Left forelimb (tissue), 1 donor: ENCODE data around the gene SDR42E2.
"Not testable (repeated sequence)": the region's sequence is repeated elsewhere in the genome, so short reads cannot be mapped to it uniquely, and the experiment has no call there.

Experiments
- DNase-seq: peaks from one replicate; pipeline ENCODE4 v3.0.0-alpha.2; 2018; ENCODE audit warnings: low spot score

SDR42E2 gene

DNA sequence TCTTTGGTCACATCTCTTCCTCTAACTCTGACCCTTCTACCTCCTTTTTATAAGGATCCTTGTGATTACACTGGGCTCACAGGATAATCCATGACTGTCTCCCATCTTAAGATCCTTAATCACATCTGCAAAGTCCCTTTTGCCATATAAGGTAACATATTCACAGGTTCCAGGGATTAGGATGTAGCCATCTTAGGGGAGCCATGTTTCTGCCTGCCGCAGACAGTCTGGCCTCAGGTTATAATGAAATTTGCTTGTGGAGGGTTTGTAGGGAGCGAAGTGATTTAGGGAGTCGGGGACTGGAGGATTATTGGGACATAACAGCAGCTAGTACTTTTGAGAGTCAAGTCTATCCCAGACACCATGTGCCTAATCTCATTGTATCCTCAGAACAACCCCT lies 51.5 kb downstream of the SDR42E2 start:
- DNase-seq, result no peak

DNA sequence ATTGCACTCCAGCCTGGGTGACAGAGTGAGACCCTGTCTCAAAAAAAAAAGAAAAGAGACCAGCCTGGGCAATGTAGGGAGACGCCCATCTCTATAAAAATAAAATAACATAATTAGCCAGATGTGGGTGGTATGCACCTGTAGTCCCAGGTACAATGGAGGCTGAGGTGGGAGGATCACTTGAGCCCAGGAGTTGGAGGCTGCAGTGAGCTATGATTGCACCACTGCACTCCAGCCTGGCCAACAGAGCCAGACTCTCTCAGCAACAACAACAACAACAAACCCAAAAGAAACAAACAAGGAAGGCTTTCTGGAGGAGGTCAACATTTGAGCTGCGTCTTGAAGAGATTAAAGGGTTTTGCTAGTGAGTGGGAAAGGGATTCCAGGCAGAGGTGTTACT lies 52.1 kb downstream of the SDR42E2 start:
- DNase-seq, result no peak

GRCh38 chr16:22214889-22215288 lies 52.6 kb downstream of the SDR42E2 start:
- no peak for DNase-seq

DNA sequence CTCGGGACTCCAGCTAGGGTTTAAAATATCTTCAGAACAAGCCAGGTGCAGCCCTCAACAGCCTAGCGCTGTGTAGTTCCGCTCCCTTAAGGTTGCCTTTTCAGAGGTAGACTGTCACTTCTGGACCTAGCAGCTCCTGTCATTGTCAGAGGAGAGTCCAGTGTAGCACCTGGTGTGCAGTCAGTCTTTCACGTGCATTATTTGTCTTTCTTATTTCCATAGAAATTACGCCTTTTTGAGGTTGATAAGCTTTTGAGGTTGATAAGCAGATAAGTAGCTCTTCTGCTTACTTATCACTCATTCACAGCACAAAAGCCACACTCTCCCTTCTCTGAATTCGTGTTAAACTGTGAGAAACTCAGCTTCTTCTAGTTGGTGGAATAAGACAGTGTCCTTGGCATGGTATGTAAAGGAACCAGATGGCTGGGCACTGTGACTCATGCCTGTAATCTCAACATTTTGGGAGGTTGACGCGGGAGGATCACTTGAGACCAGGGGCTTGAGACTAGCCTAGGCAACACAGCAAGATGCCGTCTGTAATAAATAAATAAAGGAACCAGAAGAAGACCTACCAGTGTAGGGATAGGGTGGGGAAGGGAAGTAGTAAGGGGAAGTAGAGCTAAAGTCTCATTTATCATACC lies 54.0 kb downstream of the SDR42E2 start:
- DNase-seq, result no peak

GRCh38 chr16:22216832-22217225 lies 54.5 kb downstream of the SDR42E2 start:
- DNase-seq, result not testable (repeated sequence)

DNA sequence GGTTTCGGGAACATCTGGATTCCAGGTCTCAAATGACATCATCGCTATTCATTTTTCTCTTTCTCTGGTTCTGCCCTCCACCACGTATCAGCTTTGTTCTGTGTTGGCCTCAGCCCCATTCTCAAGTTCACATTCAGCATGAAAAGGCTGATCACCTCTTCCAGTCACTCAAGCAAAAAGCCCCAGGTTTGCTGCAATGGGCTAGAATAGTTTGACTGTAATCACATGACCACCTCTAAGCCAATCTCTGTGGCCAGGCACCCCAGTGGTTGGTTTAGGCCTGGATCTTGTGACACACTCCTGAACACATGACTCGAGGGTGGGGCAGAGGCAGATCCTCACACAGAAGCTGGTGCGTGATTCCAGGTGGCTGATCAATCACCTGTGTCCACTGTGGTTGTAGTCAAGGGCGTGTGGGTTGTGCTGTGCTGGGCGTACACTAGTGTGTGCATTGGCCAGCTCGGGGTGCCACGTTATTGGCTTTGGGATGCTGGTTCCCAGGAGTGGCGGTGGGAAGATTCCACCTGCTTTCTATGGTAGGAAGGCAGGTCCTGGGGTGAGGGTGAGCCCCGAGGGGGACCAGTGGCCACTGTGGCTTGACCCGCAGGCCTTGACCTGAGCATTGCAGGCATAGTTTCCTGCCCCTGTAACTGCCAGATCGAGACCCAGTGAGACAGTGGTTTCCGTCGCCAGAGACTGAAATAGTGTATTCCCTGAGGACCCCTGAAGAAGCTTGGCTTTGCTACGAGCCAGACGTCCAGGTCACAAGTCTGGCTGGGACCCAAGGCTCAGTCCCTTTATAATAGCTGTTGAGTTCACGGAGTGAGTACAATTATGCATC lies 55.8 kb downstream of the SDR42E2 start:
- DNase-seq, result no peak

GRCh38 chr16:22219389-22220068 lies 57.2 kb downstream of the SDR42E2 start:
- DNase-seq, result no peak

GRCh38 chr16:22220069-22220440 lies 57.7 kb downstream of the SDR42E2 start:
- DNase-seq, result peak; percentile 84

DNA sequence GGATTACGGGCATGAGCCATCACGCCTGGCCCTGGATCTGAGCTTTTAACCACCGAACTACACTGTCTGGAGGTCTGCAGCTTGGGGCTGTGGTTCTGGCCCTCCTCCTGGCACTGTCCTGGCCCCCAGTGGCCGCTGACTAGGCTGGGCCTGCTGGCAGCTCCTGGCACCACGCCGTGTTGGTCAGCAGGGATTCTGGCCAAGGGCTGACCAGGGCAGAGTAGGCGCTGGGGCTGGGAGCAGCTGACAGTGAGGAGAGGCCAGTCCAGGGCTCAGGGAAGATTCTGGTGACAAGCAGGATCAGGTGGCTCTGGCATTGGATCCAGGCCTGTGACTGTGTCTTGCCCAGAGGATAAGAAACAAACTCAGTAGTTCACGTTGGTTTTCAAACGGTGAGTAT lies 58.4 kb downstream of the SDR42E2 start:
- no peak for DNase-seq

- no peak for DNase-seq
Measured at GRCh38 chr16:22222006-22222405, 59.7 kb downstream of the SDR42E2 start.

DNA sequence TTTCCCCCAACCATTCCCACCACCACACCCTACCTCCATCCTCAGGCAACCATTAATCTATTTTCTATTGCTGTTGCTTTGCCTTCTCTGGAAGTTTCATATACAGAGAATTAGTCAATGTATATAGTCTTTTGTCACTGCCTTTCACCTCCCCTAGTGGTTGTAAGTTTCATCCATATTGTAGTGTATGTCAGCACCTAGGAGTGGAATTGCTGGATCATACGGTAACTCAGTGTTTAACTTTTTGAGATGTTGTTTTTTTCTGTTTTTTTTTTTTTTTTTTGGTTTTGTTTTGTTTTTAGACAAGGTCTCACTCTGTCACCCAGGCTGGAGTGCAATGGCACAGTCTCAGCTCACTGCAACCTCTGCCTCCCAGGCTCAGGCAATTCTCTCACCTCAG lies 60.7 kb downstream of the SDR42E2 start:
- no peak for DNase-seq

- no peak for DNase-seq
Measured at GRCh38 chr16:22225060-22225459, 62.8 kb downstream of the SDR42E2 start.

DNA sequence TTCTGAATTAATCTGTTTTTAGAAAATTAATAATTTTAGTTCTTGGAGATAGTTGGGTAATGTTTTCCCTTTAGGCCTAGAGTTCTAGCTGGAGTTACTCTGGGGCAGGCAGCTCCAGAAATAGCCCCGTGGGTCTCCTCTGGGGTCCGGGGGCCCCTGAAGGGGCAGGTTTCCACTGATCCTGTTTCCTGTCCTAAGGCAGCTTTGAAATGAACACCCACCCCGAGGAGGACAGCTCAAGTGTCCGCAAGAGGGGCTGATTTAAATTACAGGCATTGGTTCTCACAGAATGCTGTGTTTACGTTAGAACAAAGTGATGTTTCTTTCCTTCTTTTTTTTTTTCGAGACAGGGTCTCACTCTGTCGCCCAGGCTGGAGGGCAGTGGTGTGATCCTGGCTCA lies 67.6 kb downstream of the SDR42E2 start:
- no peak for DNase-seq

DNA sequence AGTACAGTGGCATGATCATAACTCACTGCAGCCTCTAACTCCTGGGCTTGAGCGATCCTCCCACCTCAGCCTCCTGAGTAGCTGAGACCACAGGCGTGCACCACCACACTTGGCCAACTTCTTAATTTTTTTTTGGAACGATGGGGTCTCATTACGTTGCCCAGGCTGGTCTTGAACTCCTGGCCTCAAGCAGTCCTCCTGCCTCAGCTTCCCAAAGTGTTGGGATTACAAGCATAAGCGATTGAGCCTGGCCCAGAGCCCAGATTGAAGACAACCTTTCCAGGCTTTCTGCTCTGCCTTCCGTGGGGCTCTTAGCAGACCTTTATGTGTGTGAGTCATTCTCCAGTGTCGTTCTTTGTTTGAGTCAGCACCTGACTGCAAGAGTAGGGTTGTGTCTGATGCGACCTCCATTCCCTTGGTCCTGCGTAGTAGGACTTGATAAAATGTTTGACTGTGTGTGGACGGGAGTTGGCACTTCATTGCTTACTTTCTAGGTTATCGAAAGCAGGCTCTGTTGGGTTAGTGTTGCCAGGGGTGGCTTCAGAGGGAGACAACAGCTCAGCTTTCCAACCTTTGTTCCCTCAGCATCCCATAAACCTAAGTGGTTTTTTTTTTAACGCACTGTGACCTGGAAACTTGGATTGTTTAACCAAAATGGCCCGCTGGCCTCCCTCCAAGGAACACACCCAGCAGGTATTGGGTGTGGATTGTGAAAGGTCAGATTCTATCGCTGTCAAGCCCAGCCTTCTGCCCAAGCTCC lies 70.2 kb downstream of the SDR42E2 start:
- DNase-seq, result no peak

GRCh38 chr16:22233037-22233372 lies 70.7 kb downstream of the SDR42E2 start:
- no peak for DNase-seq

DNA sequence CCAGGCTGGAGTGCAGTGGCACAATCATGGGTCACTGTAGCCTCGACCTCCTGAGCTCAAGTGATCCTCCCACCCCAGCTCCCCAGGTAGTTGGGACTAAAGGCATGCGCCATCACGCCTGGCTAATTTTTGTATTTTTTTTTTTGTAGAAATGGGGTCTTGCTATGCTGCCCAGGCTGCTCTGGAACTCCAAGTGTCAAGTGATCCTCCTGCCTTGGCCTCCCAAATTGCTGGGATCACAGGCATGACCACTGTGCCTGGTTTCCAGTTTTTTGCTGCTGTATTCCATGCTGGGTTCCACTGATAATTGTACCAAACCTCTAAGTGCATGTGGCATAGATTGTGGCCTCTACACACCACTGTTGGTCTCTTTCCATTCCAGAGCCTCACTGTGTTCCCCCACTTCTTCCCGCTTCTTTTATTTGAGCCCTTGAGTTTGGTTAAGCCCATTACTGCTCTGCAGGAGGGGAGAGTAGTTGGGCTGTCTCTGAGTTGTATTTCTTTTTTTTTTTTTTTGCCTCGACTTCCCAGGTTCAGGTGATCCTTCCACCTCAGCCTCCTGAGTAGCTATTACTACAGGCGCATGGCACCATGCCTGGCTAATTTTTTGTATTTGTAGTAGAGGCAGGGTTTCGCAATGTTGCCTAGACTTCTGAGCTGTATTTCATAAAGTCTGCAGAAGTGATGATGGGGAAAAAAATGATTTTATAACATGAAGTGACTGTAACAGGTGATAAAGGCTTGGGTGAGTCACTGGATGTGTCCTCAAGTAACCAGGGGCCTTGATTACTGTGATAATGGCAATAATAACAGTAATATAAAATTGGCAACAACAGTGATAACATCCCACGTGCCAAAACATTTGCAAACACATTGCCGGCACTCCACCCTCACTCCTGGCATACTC lies 73.8 kb downstream of the SDR42E2 start:
- DNase-seq, result no peak

- no peak for DNase-seq
Measured at GRCh38 chr16:22239131-22239805, 77.0 kb downstream of the SDR42E2 start.

- DNase-seq, result no peak
Measured at GRCh38 chr16:22240023-22240710, 77.9 kb downstream of the SDR42E2 start.
